ENCODE measurements around the gene NPEPL1.

GRCh38 chr20:58694241-58695083 lies 1.9 kb downstream of the NPEPL1 start:
- TF ChIP-seq CTCF (IDR thresholded peaks at IDR 0.05; ENCODE audit: extremely low read depth in 1 of 2, insufficient read depth in 1 of 2, low read depth in 1 of 2, low read length in 2 of 2) = no peak
- no peak for TF ChIP-seq EZH2 (IDR thresholded peaks at IDR 0.05; ENCODE audit: borderline replicate concordance, low read depth, low read length, severe bottlenecking)
- TF ChIP-seq POLR2AphosphoS5 (IDR thresholded peaks at IDR 0.05; ENCODE audit: insufficient read depth, low read depth, low read length) = no peak
- TF ChIP-seq MYC (IDR thresholded peaks at IDR 0.05; ENCODE audit: low read depth, low read length) = no peak
- TF ChIP-seq FOS (IDR thresholded peaks at IDR 0.05; ENCODE audit: borderline replicate concordance, insufficient read depth, low read length) = no peak
- TF ChIP-seq GATA2 (IDR thresholded peaks at IDR 0.05; ENCODE audit: insufficient read depth, insufficient read length, low read depth, low read length) = no peak
- TF ChIP-seq POLR2A (IDR thresholded peaks at IDR 0.05; ENCODE audit: low read depth, low read length) = no peak
- no peak for TF ChIP-seq MAX (IDR thresholded peaks at IDR 0.05; ENCODE audit: insufficient read depth, insufficient read length)

All from endothelial cell of umbilical vein (primary cell).